Measurements from ENCODE around the gene BCL11A.

BCL11A gene

DNA sequence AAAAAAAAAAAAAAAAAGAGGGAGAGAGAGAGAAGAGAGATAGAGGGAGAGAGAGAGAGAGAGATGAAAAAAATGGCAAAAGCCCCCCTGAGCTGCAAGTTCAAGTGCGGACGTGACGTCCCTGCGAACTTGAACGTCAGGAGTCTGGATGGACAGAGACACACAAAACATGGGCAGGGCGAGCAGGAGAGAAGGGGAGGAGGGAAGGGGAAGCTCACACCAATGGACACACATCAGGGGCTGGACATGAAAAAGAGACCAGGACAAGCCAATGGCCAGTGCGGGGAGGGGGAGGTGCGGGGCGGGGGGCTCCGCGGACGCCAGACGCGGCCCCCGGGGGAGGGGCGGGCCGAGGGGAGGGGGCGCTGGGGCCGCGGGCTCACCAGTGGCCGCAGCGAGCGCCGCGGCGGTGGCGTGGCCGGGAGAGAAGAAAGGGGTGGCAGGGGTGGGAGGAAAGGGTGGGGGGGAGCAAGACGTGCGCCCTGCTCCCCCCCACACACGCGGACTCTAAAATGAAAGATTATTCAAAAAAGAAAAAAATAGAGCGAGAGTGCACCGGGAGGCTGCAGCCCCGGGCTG, at the start of gene BCL11A:
TSS of gene BCL11A (minus strand) at position 160 of the 579 bp plus-strand sequence. CDS start 384 bp downstream, outside the sequence.
- DNase-seq (ENCODE audit: low read depth in 2 of 2): no peak

DNA sequence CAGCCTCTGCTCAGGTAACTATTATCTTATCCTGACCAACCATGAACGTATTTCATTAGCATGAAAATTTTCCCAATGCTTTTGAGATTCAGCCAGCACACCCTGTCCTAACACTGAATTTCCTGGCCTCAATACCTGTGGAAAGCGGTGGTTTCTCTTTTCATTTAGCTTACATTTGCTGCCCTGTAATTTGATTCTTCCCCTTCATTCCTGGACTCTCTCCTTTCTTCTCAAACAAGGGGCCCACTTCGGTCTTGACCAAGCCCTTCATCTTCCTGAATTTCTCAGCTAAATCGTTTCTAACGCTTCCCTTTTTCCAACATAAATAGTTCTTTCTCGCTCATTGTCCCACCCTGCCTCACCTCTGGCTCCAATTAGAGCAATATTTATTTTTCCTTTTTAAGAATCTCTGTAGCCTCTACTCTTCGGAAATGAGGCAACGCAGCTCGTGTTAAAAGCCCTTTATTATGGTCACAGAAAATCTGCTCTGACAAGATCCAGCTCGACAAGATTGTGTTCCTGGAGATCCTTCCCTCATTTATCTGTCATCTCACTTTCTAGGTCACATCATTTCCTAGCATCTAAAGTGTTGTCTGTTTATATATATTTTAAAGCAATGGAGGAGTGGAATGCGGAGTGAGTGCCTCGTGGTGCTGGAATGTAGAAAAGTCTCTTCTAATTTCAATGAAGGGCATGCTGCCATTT, 49.5 kb upstream of the BCL11A start:
- no peak for DNase-seq (ENCODE audit: low read depth in 2 of 2)

GRCh38 chr2:60602388-60602787, 48.9 kb upstream of the BCL11A start:
- no peak for DNase-seq (ENCODE audit: low read depth in 2 of 2)

- no peak for DNase-seq (ENCODE audit: low read depth in 2 of 2)
Observed at GRCh38 chr2:60598271-60598670, 44.8 kb upstream of the BCL11A start.

GRCh38 chr2:60597346-60597745, 43.9 kb upstream of the BCL11A start:
- no peak for DNase-seq (ENCODE audit: low read depth in 2 of 2)

GRCh38 chr2:60596411-60596810, 43.0 kb upstream of the BCL11A start:
- no peak for DNase-seq (ENCODE audit: low read depth in 2 of 2)

- DNase-seq (ENCODE audit: low read depth in 2 of 2): no peak
Observed at GRCh38 chr2:60595953-60596352, 42.5 kb upstream of the BCL11A start.

DNA sequence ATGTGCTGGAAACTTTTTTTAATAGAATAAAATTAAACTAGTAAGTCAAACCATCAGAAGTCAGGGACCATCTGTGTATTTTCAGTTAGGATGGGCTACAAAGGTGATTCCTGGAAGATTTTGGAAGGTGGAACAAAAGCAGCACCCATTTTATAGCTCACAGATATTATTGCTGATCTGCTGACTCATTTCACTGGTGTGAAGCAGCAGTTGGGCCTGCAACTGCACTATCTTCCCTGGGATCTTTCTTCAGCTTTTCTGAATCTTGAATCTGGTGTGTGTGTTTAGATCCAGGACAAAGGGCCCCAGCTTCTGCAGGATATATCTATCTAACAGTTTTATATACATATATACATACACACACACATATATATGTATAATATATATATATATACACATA, 35.6 kb upstream of the BCL11A start:
- no peak for DNase-seq (ENCODE audit: low read depth in 2 of 2)

- no peak for DNase-seq (ENCODE audit: low read depth in 2 of 2)
Observed at GRCh38 chr2:60586081-60586480, 32.6 kb upstream of the BCL11A start.

- DNase-seq (ENCODE audit: low read depth in 2 of 2): no peak
Observed at GRCh38 chr2:60585276-60585675, 31.8 kb upstream of the BCL11A start.

GRCh38 chr2:60583604-60584003, 30.1 kb upstream of the BCL11A start:
- no peak for DNase-seq (ENCODE audit: low read depth in 2 of 2)

DNA sequence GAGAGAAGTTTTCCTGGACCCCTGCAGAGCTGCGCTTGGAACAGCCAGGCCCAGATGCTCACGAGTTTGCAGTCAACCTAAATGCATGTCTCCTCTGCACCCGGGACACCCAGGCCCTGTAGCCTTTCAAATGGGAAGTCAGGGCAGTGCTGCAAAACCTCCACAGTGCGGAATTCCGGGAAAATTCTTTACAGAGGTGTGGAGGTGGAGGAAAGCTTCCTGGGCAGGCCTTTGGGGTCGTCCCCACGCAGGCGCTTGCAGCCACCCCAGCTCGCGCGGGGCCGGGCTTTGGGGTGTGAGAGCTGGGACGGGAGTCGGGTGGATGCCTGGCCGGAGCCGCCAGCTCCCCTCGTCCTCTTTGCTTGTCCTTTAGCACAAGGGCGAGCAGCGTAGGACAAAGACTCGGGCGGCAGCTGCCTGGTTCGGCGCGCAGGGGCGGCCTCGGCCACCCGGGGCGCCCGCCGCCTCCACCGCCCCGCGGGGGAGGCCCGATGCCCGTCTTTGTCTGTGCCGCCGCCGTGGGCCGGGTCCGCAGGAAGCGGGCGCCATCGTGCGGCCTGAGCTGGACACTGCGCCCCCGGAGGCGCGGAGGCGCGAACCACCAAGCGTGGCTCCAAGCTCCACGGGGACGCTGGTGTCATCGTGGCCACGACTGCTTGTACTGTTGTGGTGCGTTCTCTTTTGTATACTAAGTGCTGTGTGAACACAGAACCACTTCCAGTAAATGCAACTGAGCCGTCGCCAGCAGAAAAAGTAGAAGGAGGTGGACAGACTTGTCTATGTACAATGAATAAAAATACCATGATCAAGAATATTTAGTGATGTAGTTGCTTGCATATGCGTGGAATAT, 28.2 kb upstream of the BCL11A start:
- DNase-seq (ENCODE audit: low read depth in 2 of 2): peak; percentile 49 to 61

DNA sequence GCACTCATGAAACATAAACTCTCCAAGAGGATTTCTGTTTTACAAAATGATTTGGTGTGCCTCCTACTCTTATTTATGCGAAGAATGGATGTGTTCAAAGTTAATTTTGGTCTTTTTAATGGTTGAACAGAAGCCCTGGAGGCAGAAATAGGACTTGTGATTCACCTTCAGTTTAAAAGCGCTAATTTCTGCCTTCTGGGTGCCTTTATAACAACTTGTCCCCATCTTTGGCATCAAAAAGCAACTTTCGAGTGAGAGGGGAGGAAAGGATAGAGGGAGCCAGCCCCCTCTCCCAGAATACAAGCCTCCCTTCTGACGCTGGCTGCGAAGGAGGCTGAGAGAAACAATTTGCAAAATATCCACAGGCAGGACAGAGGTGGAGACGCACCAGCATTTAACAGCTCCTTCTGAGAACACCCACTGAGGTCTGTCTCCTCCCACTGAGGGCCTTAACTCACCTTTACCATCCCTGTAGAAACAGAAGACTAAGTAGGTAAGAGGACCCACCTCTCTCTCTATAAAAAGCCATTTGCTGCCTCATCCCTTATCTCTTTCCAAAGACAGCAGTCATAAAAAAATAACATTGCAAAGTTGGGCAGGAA, 24.3 kb upstream of the BCL11A start:
- DNase-seq (ENCODE audit: low read depth in 2 of 2): no peak

DNA sequence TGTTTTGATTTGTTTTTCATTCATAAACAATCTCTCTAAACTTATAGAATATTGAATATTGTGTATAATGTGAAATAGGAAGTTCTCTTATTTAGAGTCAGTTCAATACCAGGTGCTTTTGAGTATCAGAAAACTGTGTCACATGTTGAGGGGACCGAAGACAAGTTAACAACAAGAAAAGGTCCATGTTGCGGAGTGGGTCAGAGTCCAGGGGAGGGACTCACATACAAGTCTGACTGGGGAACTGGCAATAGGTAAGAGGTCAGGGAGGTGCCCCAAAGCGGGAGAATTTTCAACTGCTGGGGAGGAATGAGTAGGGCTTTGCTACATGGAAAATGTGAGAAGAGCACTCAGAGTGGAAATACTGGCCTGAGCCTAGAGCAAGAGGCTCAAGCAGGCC, 19.8 kb upstream of the BCL11A start:
- DNase-seq (ENCODE audit: low read depth in 2 of 2): no peak

GRCh38 chr2:60570251-60570650, 16.8 kb upstream of the BCL11A start:
- no peak for DNase-seq (ENCODE audit: low read depth in 2 of 2)

- no peak for DNase-seq (ENCODE audit: low read depth in 2 of 2)
Observed at GRCh38 chr2:60569680-60570111, 16.2 kb upstream of the BCL11A start.

DNA sequence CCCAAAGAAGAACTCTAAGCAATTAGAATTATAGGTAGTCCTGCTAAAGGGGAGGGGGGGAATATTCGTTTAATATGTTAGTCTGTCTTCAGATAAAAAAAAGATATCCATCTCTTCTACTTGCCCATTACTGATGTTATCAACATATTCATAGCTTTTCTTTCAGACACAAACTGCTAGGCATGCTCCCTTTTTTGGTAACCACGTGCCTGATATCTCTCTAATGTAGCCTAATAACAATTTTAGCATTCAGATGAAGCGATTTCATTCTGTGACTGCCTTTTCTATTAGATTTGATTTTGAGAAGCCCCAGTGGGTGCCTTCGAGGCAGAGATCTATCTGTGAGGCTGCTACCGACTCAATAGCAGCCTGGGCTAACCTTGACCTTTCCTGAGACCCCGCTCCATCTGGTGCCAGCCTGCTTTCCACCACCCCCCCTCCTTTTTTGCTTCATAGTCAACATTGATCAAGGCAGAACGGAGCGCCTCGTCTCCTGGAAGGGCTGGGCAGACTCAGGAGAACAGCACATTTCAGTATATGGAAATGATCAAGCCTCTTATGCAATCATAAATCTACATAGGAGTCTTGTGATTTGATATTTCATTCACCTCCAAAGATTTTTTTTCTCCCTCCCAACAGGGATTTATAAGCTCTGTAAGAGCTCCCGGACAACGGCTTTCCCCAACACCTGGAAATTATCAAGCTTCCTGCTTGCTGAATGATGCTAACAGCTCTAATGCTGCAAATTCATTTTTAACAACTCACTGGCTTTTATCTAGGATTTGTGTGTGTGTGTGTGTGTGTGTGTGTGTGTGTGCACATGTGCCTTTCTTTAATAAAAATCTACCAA, 14.7 kb upstream of the BCL11A start:
- DNase-seq (ENCODE audit: low read depth in 2 of 2): no peak

DNA sequence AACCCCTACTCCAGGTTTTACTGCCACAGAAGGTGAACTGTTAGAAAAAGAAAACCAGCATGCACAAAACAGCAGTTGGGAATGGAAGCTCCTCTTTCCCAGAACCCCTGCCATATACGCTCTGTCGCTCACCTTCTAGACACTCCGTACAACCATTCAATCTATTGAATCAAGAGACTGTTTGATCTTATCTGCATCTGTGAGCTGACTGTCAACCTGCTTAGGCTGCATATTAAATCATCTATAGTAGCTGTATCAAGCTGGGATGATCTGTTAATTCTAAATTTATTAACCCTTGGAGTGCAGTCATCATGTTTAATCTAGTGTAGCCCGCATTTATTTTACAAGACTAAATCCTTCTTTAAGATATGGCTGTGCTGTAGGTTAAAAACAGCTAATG, 13.6 kb upstream of the BCL11A start:
- no peak for DNase-seq (ENCODE audit: low read depth in 2 of 2)

GRCh38 chr2:60565472-60565871, 12.0 kb upstream of the BCL11A start:
- no peak for DNase-seq (ENCODE audit: low read depth in 2 of 2)

DNA sequence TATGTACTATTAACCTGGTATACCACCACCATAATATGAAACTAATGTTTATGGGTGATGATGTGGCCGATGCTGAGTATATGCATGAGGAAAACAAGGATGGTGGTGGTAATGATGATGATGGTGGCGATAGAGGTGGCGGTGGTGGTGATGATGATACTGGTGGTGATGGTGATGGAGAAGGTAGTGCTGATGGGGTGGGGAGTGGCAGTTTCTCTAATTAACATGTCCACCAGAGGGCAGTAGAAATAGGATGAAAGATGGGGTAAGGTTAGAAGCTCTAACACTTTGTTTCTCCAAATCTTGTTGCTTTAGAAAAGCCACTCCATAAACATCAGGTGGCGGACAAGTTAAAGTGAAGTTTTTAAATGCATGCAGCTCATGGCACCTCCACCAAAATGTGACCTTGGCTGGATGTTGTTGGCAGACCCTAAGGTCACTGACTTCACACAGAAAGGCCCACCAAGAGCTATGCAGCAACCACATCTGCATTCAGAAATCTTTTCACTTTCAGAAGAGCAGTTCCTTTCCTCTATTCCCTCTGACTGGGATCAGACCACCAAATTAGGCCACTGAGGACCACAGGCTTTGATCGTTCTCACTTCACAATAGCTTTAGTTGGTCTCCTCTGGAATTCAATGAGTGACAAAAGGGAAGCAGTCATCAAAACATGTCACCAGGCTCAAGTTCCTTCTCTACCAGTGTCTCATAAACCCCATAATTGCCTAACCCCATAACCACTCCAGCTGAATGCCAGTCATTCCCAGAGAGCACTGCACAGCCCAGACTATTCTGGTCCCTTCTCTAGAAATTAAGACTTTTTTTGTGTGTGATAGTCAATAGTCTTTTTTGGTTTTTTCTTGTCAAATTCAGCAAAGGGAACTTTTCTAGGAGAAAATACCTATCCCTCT, 7.5 kb upstream of the BCL11A start:
- DNase-seq (ENCODE audit: low read depth in 2 of 2): no peak
